HG02943 (cell line): ENCODE measurements around the gene FHIP1A.
"Not testable (repeated sequence)": the region's sequence is repeated elsewhere in the genome, so short reads cannot be mapped to it uniquely, and the experiment has no call there.

ENCODE experiments used
- ATAC-seq: cut with Tn5 transposase; IDR thresholded peaks from one replicate; pipeline ENCODE4 v1.9.1; 2021; ENCODE audit warnings: mild to moderate bottlenecking, low read depth, moderate library complexity; ENCODE audit not compliant: unreplicated experiment

The FHIP1A gene

GRCh38 chr4:151408630-151409469, at the start of gene FHIP1A:
Gene FHIP1A, plus strand, starts transcription at chr4:151409176. Its CDS starts 157,084 bp downstream, at chr4:151566260.
- ATAC-seq: peak; percentile 78

GRCh38 chr4:151359576-151359975, 49.4 kb upstream of the FHIP1A start:
- no peak for ATAC-seq

GRCh38 chr4:151361126-151361525, 47.9 kb upstream of the FHIP1A start:
- no peak for ATAC-seq

- ATAC-seq: no peak
These were observed 47.0 kb upstream of the FHIP1A start for GRCh38 chr4:151361966-151362365.

GRCh38 chr4:151362404-151363164, 46.4 kb upstream of the FHIP1A start:
- peak; percentile 81 for ATAC-seq

GRCh38 chr4:151376540-151376939, 32.4 kb upstream of the FHIP1A start:
- ATAC-seq: no peak

- ATAC-seq: no peak
These were observed 19.7 kb upstream of the FHIP1A start for GRCh38 chr4:151389311-151389710.

- not testable (repeated sequence) for ATAC-seq
These were observed 19.2 kb upstream of the FHIP1A start for GRCh38 chr4:151389799-151390198.

GRCh38 chr4:151395873-151396272, 13.1 kb upstream of the FHIP1A start:
- ATAC-seq: no peak

- ATAC-seq: no peak
These were observed 8.6 kb upstream of the FHIP1A start for GRCh38 chr4:151400343-151400742.

- no peak for ATAC-seq
These were observed 7.2 kb upstream of the FHIP1A start for GRCh38 chr4:151401739-151402138.

- ATAC-seq: no peak
These were observed 6.7 kb upstream of the FHIP1A start for GRCh38 chr4:151402145-151402865.

- no peak for ATAC-seq
These were observed 5.3 kb upstream of the FHIP1A start for GRCh38 chr4:151403656-151404055.

GRCh38 chr4:151404802-151405201, 4.2 kb upstream of the FHIP1A start:
- ATAC-seq: not testable (repeated sequence)

- no peak for ATAC-seq
These were observed 2.0 kb upstream of the FHIP1A start for GRCh38 chr4:151407018-151407417.

GRCh38 chr4:151407466-151408379, 1.3 kb upstream of the FHIP1A start:
- peak; percentile 76 for ATAC-seq

GRCh38 chr4:151408380-151408629, 671 bp upstream of the FHIP1A start:
- peak; percentile 8 for ATAC-seq

- no peak for ATAC-seq
These were observed 716 bp downstream of the FHIP1A start for GRCh38 chr4:151409470-151410313.

GRCh38 chr4:151415978-151416377, 7.0 kb downstream of the FHIP1A start:
- ATAC-seq: no peak
